Panc1 (cell line): Measurements from ENCODE around the gene DCANP1.

ENCODE experiments used
- POLR2AphosphoS5 ChIP-seq: IDR thresholded peaks from 2 replicates; pipeline ENCODE4 v1.6.1; 2012; ENCODE audit warnings: mild to moderate bottlenecking, low read depth, low read length, moderate library complexity
- SIN3A ChIP-seq: IDR thresholded peaks from 2 replicates; pipeline ENCODE4 v1.6.1; 2012; ENCODE audit warnings: low read depth, mild to moderate bottlenecking, low read length, moderate library complexity, borderline replicate concordance; ENCODE audit not compliant: insufficient read depth
- TF ChIP-seq, protein P1 (sequence below): fragments of 450-650 bp; IDR thresholded peaks from 2 replicates; pipeline ENCODE4 v1.5.1; 2017; ENCODE audit warnings: mild to moderate bottlenecking
- TF ChIP-seq, protein P2 (sequence below), 2 experiments: IDR thresholded peaks; 2 replicates each; pipeline ENCODE4 v1.6.1; 2011 to 2012; ENCODE audit warnings: low read depth in 2 of 2, control low read depth in 1 of 2, low read length in 1 of 2, mild to moderate bottlenecking in 1 of 2, moderate library complexity in 1 of 2; ENCODE audit not compliant: insufficient read depth in 1 of 2

DNA sequence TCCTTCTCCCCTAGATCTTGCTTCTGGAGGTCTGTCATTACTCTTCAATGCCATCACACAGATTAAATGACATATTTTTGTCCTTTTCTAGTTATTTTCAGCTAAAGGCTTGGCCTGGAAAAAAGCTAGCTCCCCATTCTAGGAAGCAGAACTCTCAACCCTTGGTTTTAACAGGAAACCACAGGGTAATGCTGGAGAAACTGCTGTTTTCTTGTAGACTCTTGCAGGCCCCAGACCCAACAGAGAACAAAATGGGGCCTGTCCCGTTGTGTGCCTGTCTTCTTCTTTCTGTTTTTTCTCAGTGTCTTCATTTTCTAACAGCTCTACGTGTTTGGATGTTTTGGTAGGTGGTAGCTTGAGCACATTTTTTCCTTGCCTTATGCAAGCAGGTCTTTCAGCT, 21.5 kb downstream of the DCANP1 start:
- TF ChIP-seq, protein P1, sequence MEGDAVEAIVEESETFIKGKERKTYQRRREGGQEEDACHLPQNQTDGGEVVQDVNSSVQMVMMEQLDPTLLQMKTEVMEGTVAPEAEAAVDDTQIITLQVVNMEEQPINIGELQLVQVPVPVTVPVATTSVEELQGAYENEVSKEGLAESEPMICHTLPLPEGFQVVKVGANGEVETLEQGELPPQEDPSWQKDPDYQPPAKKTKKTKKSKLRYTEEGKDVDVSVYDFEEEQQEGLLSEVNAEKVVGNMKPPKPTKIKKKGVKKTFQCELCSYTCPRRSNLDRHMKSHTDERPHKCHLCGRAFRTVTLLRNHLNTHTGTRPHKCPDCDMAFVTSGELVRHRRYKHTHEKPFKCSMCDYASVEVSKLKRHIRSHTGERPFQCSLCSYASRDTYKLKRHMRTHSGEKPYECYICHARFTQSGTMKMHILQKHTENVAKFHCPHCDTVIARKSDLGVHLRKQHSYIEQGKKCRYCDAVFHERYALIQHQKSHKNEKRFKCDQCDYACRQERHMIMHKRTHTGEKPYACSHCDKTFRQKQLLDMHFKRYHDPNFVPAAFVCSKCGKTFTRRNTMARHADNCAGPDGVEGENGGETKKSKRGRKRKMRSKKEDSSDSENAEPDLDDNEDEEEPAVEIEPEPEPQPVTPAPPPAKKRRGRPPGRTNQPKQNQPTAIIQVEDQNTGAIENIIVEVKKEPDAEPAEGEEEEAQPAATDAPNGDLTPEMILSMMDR, result no peak
- TF ChIP-seq, protein P2, sequence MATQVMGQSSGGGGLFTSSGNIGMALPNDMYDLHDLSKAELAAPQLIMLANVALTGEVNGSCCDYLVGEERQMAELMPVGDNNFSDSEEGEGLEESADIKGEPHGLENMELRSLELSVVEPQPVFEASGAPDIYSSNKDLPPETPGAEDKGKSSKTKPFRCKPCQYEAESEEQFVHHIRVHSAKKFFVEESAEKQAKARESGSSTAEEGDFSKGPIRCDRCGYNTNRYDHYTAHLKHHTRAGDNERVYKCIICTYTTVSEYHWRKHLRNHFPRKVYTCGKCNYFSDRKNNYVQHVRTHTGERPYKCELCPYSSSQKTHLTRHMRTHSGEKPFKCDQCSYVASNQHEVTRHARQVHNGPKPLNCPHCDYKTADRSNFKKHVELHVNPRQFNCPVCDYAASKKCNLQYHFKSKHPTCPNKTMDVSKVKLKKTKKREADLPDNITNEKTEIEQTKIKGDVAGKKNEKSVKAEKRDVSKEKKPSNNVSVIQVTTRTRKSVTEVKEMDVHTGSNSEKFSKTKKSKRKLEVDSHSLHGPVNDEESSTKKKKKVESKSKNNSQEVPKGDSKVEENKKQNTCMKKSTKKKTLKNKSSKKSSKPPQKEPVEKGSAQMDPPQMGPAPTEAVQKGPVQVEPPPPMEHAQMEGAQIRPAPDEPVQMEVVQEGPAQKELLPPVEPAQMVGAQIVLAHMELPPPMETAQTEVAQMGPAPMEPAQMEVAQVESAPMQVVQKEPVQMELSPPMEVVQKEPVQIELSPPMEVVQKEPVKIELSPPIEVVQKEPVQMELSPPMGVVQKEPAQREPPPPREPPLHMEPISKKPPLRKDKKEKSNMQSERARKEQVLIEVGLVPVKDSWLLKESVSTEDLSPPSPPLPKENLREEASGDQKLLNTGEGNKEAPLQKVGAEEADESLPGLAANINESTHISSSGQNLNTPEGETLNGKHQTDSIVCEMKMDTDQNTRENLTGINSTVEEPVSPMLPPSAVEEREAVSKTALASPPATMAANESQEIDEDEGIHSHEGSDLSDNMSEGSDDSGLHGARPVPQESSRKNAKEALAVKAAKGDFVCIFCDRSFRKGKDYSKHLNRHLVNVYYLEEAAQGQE (IDR thresholded peaks at IDR 0.05; ENCODE audit: insufficient read depth in 1 of 2, low read depth in 2 of 2, low read length in 1 of 2), result no peak
- no peak for TF ChIP-seq SIN3A
- no peak for TF ChIP-seq POLR2AphosphoS5
